CD4-positive, alpha-beta T cell treated with Interferon gamma for 1 hour (primary cell): ENCODE data around the gene CCDC138.

Source experiments
- DNase-seq: peaks from one replicate; pipeline ENCODE4 v3.0.0-alpha.2; 2020

CCDC138 gene

GRCh38 chr2:108825736-108826135, 39.2 kb downstream of the CCDC138 start:
- DNase-seq = no peak

- no peak for DNase-seq
Measured at GRCh38 chr2:108829578-108830310, 43.2 kb downstream of the CCDC138 start.

GRCh38 chr2:108833219-108833618, 46.6 kb downstream of the CCDC138 start:
- DNase-seq = no peak

GRCh38 chr2:108834620-108835019, 48.0 kb downstream of the CCDC138 start:
- DNase-seq = no peak

GRCh38 chr2:108835040-108835439, 48.5 kb downstream of the CCDC138 start:
- DNase-seq = no peak

GRCh38 chr2:108837198-108837597, 50.6 kb downstream of the CCDC138 start:
- DNase-seq = no peak

GRCh38 chr2:108841506-108841905, 54.9 kb downstream of the CCDC138 start:
- DNase-seq = no peak

GRCh38 chr2:108845923-108846322, 59.4 kb downstream of the CCDC138 start:
- DNase-seq = no peak

GRCh38 chr2:108847000-108847399, 60.4 kb downstream of the CCDC138 start:
- DNase-seq = no peak

GRCh38 chr2:108852375-108852774, 65.8 kb downstream of the CCDC138 start:
- DNase-seq = no peak

GRCh38 chr2:108853421-108853820, 66.8 kb downstream of the CCDC138 start:
- DNase-seq = no peak

GRCh38 chr2:108854484-108854883, 67.9 kb downstream of the CCDC138 start:
- no peak for DNase-seq

GRCh38 chr2:108855194-108855593, 68.6 kb downstream of the CCDC138 start:
- no peak for DNase-seq

- DNase-seq = no peak
Measured at GRCh38 chr2:108858894-108859293, 72.3 kb downstream of the CCDC138 start.

GRCh38 chr2:108866041-108866440, 79.5 kb downstream of the CCDC138 start:
- DNase-seq = no peak

GRCh38 chr2:108868911-108869310, 82.3 kb downstream of the CCDC138 start:
- DNase-seq = no peak

- no peak for DNase-seq
Measured at GRCh38 chr2:108869542-108869941, 83.0 kb downstream of the CCDC138 start.

GRCh38 chr2:108870069-108870644, 83.6 kb downstream of the CCDC138 start:
- DNase-seq = no peak

GRCh38 chr2:108877506-108877905, 90.9 kb downstream of the CCDC138 start:
- no peak for DNase-seq

- no peak for DNase-seq
Measured at GRCh38 chr2:108878276-108878675, 91.7 kb downstream of the CCDC138 start.

- DNase-seq = no peak
Measured at GRCh38 chr2:108884619-108885018, 98.0 kb downstream of the CCDC138 start.

GRCh38 chr2:108889907-108890306, 103.3 kb downstream of the CCDC138 start:
- no peak for DNase-seq

GRCh38 chr2:108893277-108893676, 106.7 kb downstream of the CCDC138 start:
- DNase-seq = no peak

GRCh38 chr2:108894766-108895165, 108.2 kb downstream of the CCDC138 start:
- no peak for DNase-seq

- DNase-seq = no peak
Measured at GRCh38 chr2:108895188-108895587, 108.6 kb downstream of the CCDC138 start.
